Measurements from ENCODE around the gene ENTPD2.
"Not testable (repeated sequence)": the region's sequence is repeated elsewhere in the genome, so short reads cannot be mapped to it uniquely, and the experiment has no call there.

ENTPD2 gene

GRCh38 chr9:137045294-137046087 is 8.4 kb downstream of the ENTPD2 start:
- peak; percentile 80 for DNase-seq (ENCODE audit: low spot score)

- peak; percentile 60 for DNase-seq (ENCODE audit: low spot score)
These were observed 9.2 kb downstream of the ENTPD2 start for GRCh38 chr9:137044502-137045177.

- DNase-seq (ENCODE audit: low spot score) = no peak
These were observed 9.8 kb downstream of the ENTPD2 start for GRCh38 chr9:137044037-137044436.

- DNase-seq (ENCODE audit: low spot score) = no peak
These were observed 10.8 kb downstream of the ENTPD2 start for GRCh38 chr9:137042751-137043727.

GRCh38 chr9:137041124-137041523 is 12.7 kb downstream of the ENTPD2 start:
- DNase-seq (ENCODE audit: low spot score) = no peak

- no peak for DNase-seq (ENCODE audit: low spot score)
These were observed 13.3 kb downstream of the ENTPD2 start for GRCh38 chr9:137040568-137040967.

GRCh38 chr9:137039611-137040366 is 14.1 kb downstream of the ENTPD2 start:
- no peak for DNase-seq (ENCODE audit: low spot score)

GRCh38 chr9:137038916-137039315 is 14.9 kb downstream of the ENTPD2 start:
- DNase-seq (ENCODE audit: low spot score) = no peak

- DNase-seq (ENCODE audit: low spot score) = no peak
These were observed 16.4 kb downstream of the ENTPD2 start for GRCh38 chr9:137037483-137037882.

GRCh38 chr9:137037035-137037434 is 16.8 kb downstream of the ENTPD2 start:
- DNase-seq (ENCODE audit: low spot score) = no peak

- DNase-seq (ENCODE audit: low spot score) = no peak
These were observed 17.9 kb downstream of the ENTPD2 start for GRCh38 chr9:137035937-137036336.

- DNase-seq (ENCODE audit: low spot score) = no peak
These were observed 18.4 kb downstream of the ENTPD2 start for GRCh38 chr9:137035507-137035834.

GRCh38 chr9:137034709-137035506 is 19.0 kb downstream of the ENTPD2 start:
- DNase-seq (ENCODE audit: low spot score) = peak; percentile 95

- DNase-seq (ENCODE audit: low spot score) = no peak
These were observed 19.7 kb downstream of the ENTPD2 start for GRCh38 chr9:137034039-137034708.

- DNase-seq (ENCODE audit: low spot score) = not testable (repeated sequence)
These were observed 20.4 kb downstream of the ENTPD2 start for GRCh38 chr9:137033481-137033880.

- no peak for DNase-seq (ENCODE audit: low spot score)
These were observed 21.0 kb downstream of the ENTPD2 start for GRCh38 chr9:137032858-137033257.

- no peak for DNase-seq (ENCODE audit: low spot score)
These were observed 21.8 kb downstream of the ENTPD2 start, which contains the start of gene FUT7 for GRCh38 chr9:137031904-137032640. TSS of gene FUT7 (minus strand) at chr9:137032088. CDS start at chr9:137031991, 97 bp downstream.

GRCh38 chr9:137030538-137031527 is 23.0 kb downstream of the ENTPD2 start:
- DNase-seq (ENCODE audit: low spot score) = no peak
